NOMO-1 treated with DMSO at 0.1 percent for 48 hours (cell line): Measurements from ENCODE around the gene SAA4.
"Not testable (repeated sequence)": the region's sequence is repeated elsewhere in the genome, so short reads cannot be mapped to it uniquely, and the experiment has no call there.

ENCODE experiments used
- DNase-seq: peaks from one replicate; lab custom pipeline; 2025; ENCODE audit not compliant: unreplicated experiment; lab: John Stamatoyannopoulos, UW

The SAA4 gene

GRCh38 chr11:18247191-18247581, 10.6 kb upstream of the SAA4 start:
- DNase-seq, result not testable (repeated sequence)

GRCh38 chr11:18246379-18247190, 10.0 kb upstream of the SAA4 start:
- peak; percentile 41 for DNase-seq

- no peak for DNase-seq
These were observed 8.8 kb upstream of the SAA4 start for GRCh38 chr11:18245396-18245795.

GRCh38 chr11:18243783-18244362, 7.3 kb upstream of the SAA4 start:
- DNase-seq, result peak; percentile 58

GRCh38 chr11:18239655-18240054, 3.1 kb upstream of the SAA4 start:
- no peak for DNase-seq

- no peak for DNase-seq
These were observed 938 bp downstream of the SAA4 start for GRCh38 chr11:18235394-18236334.

- DNase-seq, result no peak
These were observed 2.7 kb downstream of the SAA4 start for GRCh38 chr11:18233912-18234311.

GRCh38 chr11:18230859-18231258, 5.7 kb downstream of the SAA4 start:
- DNase-seq, result no peak

- DNase-seq, result peak; percentile 55
These were observed 7.1 kb downstream of the SAA4 start for GRCh38 chr11:18229501-18229900.

GRCh38 chr11:18225913-18226312, 10.7 kb downstream of the SAA4 start:
- DNase-seq, result no peak

- DNase-seq, result no peak
These were observed 12.8 kb downstream of the SAA4 start for GRCh38 chr11:18223591-18224387.

GRCh38 chr11:18222814-18223421, 13.7 kb downstream of the SAA4 start:
- peak; percentile 0 for DNase-seq

GRCh38 chr11:18221274-18221876, 15.2 kb downstream of the SAA4 start:
- no peak for DNase-seq

- DNase-seq, result no peak
These were observed 27.5 kb downstream of the SAA4 start for GRCh38 chr11:18209058-18209457.

- no peak for DNase-seq
These were observed 31.8 kb downstream of the SAA4 start for GRCh38 chr11:18204771-18205170.

- no peak for DNase-seq
These were observed 32.4 kb downstream of the SAA4 start for GRCh38 chr11:18204220-18204619.

GRCh38 chr11:18203723-18204122, 32.9 kb downstream of the SAA4 start:
- DNase-seq, result peak; percentile 4

GRCh38 chr11:18197738-18198137, 38.9 kb downstream of the SAA4 start:
- not testable (repeated sequence) for DNase-seq

GRCh38 chr11:18196532-18196931, 40.1 kb downstream of the SAA4 start:
- no peak for DNase-seq

- DNase-seq, result no peak
These were observed 43.6 kb downstream of the SAA4 start for GRCh38 chr11:18193010-18193409.
